Spleen (tissue), 11 donors: ENCODE results near the gene PRDM16. TPM values are rescaled to one million over a fixed set of nuclear protein-coding genes. Genes with fewer than 3 reads are reported as not detected.

Source experiments
- DNase-seq: peaks from one replicate; pipeline ENCODE4 v3.0.0-alpha.2; 2020
- H3K27ac ChIP-seq, 8 donors: fragments of 200-600 bp; sonication (generic) in 7 of 8; 1 replicate in 4 of 8; 2 replicates in 4 of 8; pipeline versions ENCODE4 v1.5.0 to v1.8.0; 2016 to 2021; ENCODE audit warnings: inconsistent platforms in 4 of 8, mild to moderate bottlenecking in 4 of 8, moderate library complexity in 1 of 8
- H3K27me3 ChIP-seq, 7 donors: fragments of 200-600 bp; sonication (generic) in 6 of 7; replicated peaks in 1 of 7; 1 replicate in 4 of 7; 2 replicates in 3 of 7; pipeline versions ENCODE4 v1.5.0 to v1.8.0; 2016 to 2021; ENCODE audit warnings: inconsistent platforms in 3 of 7, mild to moderate bottlenecking in 1 of 7
- H3K36me3 ChIP-seq, 6 donors: fragments of 200-600 bp; sonication (generic) in 5 of 6; 1 replicate in 4 of 6; 2 replicates in 2 of 6; pipeline versions ENCODE4 v1.5.0 to v1.8.0; 2016 to 2021; ENCODE audit warnings: inconsistent platforms in 2 of 6
- H3K4me1 ChIP-seq, 6 donors: fragments of 200-600 bp; sonication (generic) in 5 of 6; 1 replicate in 3 of 6; 2 replicates in 3 of 6; pipeline versions ENCODE4 v1.5.0 to v1.8.0; 2016 to 2021; ENCODE audit warnings: inconsistent platforms in 3 of 6
- H3K4me3 ChIP-seq, 8 donors: fragments of 200-600 bp; sonication (generic) in 7 of 8; 1 replicate in 4 of 8; 2 replicates in 4 of 8; pipeline versions ENCODE4 v1.5.0 to v1.8.0; 2016 to 2021; ENCODE audit warnings: inconsistent platforms in 4 of 8, mild to moderate bottlenecking in 4 of 8, moderate library complexity in 2 of 8
- H3K9me3 ChIP-seq, 8 donors: fragments of 200-600 bp; sonication (generic) in 7 of 8; 1 replicate in 4 of 8; 2 replicates in 4 of 8; pipeline versions ENCODE4 v1.5.0 to v1.8.0; 2016 to 2021; ENCODE audit warnings: inconsistent platforms in 4 of 8
- CTCF ChIP-seq, 11 experiments: fragments of 200-600 bp in 7 of 11; fragments of 450-650 bp in 4 of 11; sonication (generic) in 4 of 11; IDR thresholded peaks in 8 of 11; conservative IDR thresholded peaks in 3 of 11; 1 replicate in 7 of 11; 2 replicates in 4 of 11; pipeline versions ENCODE4 v1.4.0 to v1.8.0; 2016 to 2021; ENCODE audit warnings: antibody characterized with exemption in 11 of 11, inconsistent platforms in 4 of 11, mild to moderate bottlenecking in 1 of 11
- POLR2A ChIP-seq, 3 donors: fragments of 450-650 bp; IDR thresholded peaks; one replicate each; pipeline ENCODE4 v1.5.1; 2017; ENCODE audit warnings: antibody characterized with exemption in 3 of 3, mild to moderate bottlenecking in 1 of 3
- POLR2AphosphoS5 ChIP-seq, 3 donors: sonication (generic); formaldehyde crosslinking; IDR thresholded peaks; one replicate each; pipeline ENCODE4 v1.5.1; 2017; ENCODE audit warnings: antibody characterized with exemption in 3 of 3
- WGBS, 5 donors: extraction: QIAGEN DNeasy Blood & Tissue Kit in 3 of 5; methylation state at CpG; one replicate each; pipeline versions ENCODE4 v1.1.5 to v1.1.7; 2013 to 2018; 5-methylcytosine and 5-hydroxymethylcytosine counted together
- intact Hi-C: fragments of 100-400 bp; cut with DNase I; formaldehyde crosslinking; loops from one replicate; pipeline ENCODE4 v1.15.0; 2023; ENCODE audit warnings: low total_unique reads
- polyA plus RNA-seq, 3 donors: library from polyadenylated mRNA; stranded (reverse); fragments of 200-250 nt; gene quantifications; one replicate each; pipeline ENCODE4 v1.2.1, GENCODE V29; 2013
- total RNA-seq, 7 donors: library from RNA; depleted of rRNA in 3 of 7; stranded (reverse); fragments of >200 nt in 3 of 7; fragmentation: NEBNext Ultra II Directional in 4 of 7; extraction: Animal tissue kit (Norgen Biotek cat#: 25700) in 4 of 7; gene quantifications; one replicate each; pipeline versions ENCODE4 v1.1.0 to v1.2.1, GENCODE V29; 2016 to 2021
- donor health status: healthy with polysubstance abuse.
- donor health status: DM: no; HTN: no; CAD: no; lungs with moderate emphysema.
- donor health status: DM: no; HTN: no; CAD: no.
- donor health status: Bipolar disorder and iron deficiency.
- donor health status: healthy.
- donor health status: DM: no; HTN: no; CAD: no.
- donor health status: DM: yes; HTN: yes; CAD: no.

Gene PRDM16
- total and polyA plus RNA-seq, 10 donors: 0.43 to 3.2 (median 1.4) TPM

GRCh38 chr1:3038571-3039181 is 30.3 kb upstream of the PRDM16 start:
- intact Hi-C loops: no loop called here
- Histone ChIP-seq H3K4me1 (peaks cover 0 to 30% (median 4%) of the 10 kb centered on the region in 6 donors), H3K9me3 (no peaks in the 10 kb centered on the region), H3K36me3 (no peaks in the 10 kb centered on the region), H3K4me3 (no peak overlapping the region), H3K27me3 (peaks cover 0 to 39% (median 0%) of the 10 kb centered on the region in 7 donors), H3K27ac (no peak overlapping the region)
- 82 to 89% (median 84%) methylated on average over 8 to 19 of the region's 19 CpGs for WGBS, 5 donors
- peak; percentile 59 for DNase-seq
- no peak for TF ChIP-seq CTCF (IDR thresholded peaks at IDR 0.05 in 8 of 11, conservative IDR thresholded peaks at IDR 0.05 in 3 of 11)
- TF ChIP-seq POLR2A (IDR thresholded peaks at IDR 0.05): no peak
- no peak for TF ChIP-seq POLR2AphosphoS5 (IDR thresholded peaks at IDR 0.05)

- Histone ChIP-seq H3K36me3 (no peaks in the 10 kb centered on the region), H3K9me3 (no peaks in the 10 kb centered on the region), H3K27me3 (peaks cover 0 to 52% (median 0%) of the 10 kb centered on the region in 7 donors), H3K4me3 (no peak overlapping the region), H3K27ac (no peak overlapping the region), H3K4me1 (peaks cover 0 to 17% (median 4%) of the 10 kb centered on the region in 6 donors)
- 90 to 95% (median 93%) methylated on average over 7 of the region's 7 CpGs for WGBS, 5 donors
- peak; percentile 48 for DNase-seq
- TF ChIP-seq POLR2AphosphoS5 (IDR thresholded peaks at IDR 0.05): no peak
- intact Hi-C loops: no loop called here
Observed at GRCh38 chr1:3040004-3040403, 29.0 kb upstream of the PRDM16 start.

GRCh38 chr1:3042481-3042880 is 26.5 kb upstream of the PRDM16 start:
- Histone ChIP-seq H3K4me1 (no peaks in the 10 kb centered on the region), H3K4me3 (no peak overlapping the region), H3K27ac (no peak overlapping the region), H3K9me3 (no peaks in the 10 kb centered on the region), H3K27me3 (peaks cover 0 to 48% (median 6%) of the 10 kb centered on the region in 7 donors), H3K36me3 (no peaks in the 10 kb centered on the region)
- WGBS, 5 donors: 80 to 87% (median 83%) methylated on average over 9 of the region's 9 CpGs
- DNase-seq: no peak
- intact Hi-C loops: no loop called here
- no peak for TF ChIP-seq CTCF (IDR thresholded peaks at IDR 0.05 in 8 of 11, conservative IDR thresholded peaks at IDR 0.05 in 3 of 11)
- no peak for TF ChIP-seq POLR2AphosphoS5 (IDR thresholded peaks at IDR 0.05)
- TF ChIP-seq POLR2A (IDR thresholded peaks at IDR 0.05): no peak

- peak; percentile 58 for DNase-seq
Observed at GRCh38 chr1:3049164-3049563, 19.8 kb upstream of the PRDM16 start.

More at GRCh38 chr1:3049164-3049563, 19.8 kb upstream of the PRDM16 start:
- H3K9me3 ChIP-seq: no peaks in the 10 kb centered on the region
- TF ChIP-seq CTCF (IDR thresholded peaks at IDR 0.05 in 8 of 11, conservative IDR thresholded peaks at IDR 0.05 in 3 of 11) (no peak), POLR2AphosphoS5 (IDR thresholded peaks at IDR 0.05) (no peak), POLR2A (IDR thresholded peaks at IDR 0.05) (no peak)
- H3K27ac ChIP-seq: no peak overlapping the region
- WGBS, 5 donors: 71 to 86% (median 81%) methylated on average over 5 to 7 of the region's 7 CpGs
- intact Hi-C loops: no loop called here
- peaks cover 0 to 45% (median 10%) of the 10 kb centered on the region in 7 donors for H3K27me3 ChIP-seq
- no peak overlapping the region for H3K4me3 ChIP-seq
- H3K36me3 ChIP-seq: no peaks in the 10 kb centered on the region
- no peaks in the 10 kb centered on the region for H3K4me1 ChIP-seq
